SU-DHL-6 (cell line): ENCODE results near the gene SPECC1.

Experiments used
- EZH2phosphoT487 ChIP-seq: fragments of 200-600 bp; sonication (generic), shearing (Covaris generic); conservative IDR thresholded peaks from 2 replicates; pipeline ENCODE4 v1.6.1; 2018; ENCODE audit warnings: mild to moderate bottlenecking, antibody characterized with exemption, low read length, moderate library complexity, mixed read lengths
- TF ChIP-seq, protein P1 (sequence below): fragments of 200-600 bp; sonication (generic); IDR thresholded peaks from one replicate; pipeline ENCODE4 v1.5.1; 2017; ENCODE audit warnings: antibody characterized with exemption, mild to moderate bottlenecking, low read length, moderate library complexity; ENCODE audit not compliant: insufficient read depth, poor library complexity, severe bottlenecking

GRCh38 chr17:20145567-20145966 lies 136.4 kb downstream of the SPECC1 start:
- TF ChIP-seq, protein P1, sequence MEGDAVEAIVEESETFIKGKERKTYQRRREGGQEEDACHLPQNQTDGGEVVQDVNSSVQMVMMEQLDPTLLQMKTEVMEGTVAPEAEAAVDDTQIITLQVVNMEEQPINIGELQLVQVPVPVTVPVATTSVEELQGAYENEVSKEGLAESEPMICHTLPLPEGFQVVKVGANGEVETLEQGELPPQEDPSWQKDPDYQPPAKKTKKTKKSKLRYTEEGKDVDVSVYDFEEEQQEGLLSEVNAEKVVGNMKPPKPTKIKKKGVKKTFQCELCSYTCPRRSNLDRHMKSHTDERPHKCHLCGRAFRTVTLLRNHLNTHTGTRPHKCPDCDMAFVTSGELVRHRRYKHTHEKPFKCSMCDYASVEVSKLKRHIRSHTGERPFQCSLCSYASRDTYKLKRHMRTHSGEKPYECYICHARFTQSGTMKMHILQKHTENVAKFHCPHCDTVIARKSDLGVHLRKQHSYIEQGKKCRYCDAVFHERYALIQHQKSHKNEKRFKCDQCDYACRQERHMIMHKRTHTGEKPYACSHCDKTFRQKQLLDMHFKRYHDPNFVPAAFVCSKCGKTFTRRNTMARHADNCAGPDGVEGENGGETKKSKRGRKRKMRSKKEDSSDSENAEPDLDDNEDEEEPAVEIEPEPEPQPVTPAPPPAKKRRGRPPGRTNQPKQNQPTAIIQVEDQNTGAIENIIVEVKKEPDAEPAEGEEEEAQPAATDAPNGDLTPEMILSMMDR = no peak
- no peak for TF ChIP-seq EZH2phosphoT487
